ENCODE results near the gene ECSIT. TPM values are rescaled to one million over a fixed set of nuclear protein-coding genes. Genes with fewer than 3 reads are reported as not detected.

The ECSIT gene
- total and polyA plus RNA-seq, 2 donors (not counting 1 experiment from before 2014, with no cell fraction given), result 45.6 to 63.1 TPM

DNA sequence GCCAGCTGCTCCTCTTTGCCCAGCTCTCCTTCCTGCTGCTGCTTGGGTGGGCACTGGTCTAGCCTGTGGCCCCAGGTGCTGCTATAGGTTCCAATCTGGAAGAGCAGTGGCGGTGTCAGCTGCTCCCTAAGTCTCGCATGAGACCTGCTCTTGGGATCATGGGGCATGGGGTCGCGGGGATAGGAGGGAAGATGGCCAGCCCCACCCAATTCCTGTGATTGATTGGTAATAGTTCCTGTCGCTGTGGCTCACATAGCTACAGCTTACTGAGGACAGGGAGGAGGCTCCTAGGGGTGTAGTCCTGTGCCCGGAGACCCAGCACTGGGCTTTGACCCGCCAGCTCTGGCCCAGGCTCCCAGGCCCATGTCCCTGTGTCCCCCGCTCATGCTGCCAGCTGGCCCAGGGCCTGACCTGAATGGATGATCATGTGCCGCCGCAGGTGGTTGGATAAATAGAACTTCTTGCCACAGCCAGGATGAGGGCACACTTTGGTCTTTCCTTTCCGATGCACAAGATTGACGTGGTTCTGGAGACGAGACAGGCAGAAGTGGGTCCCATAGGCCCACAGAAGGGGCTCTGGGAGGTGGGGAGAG lies 43.6 kb downstream of the ECSIT start:
- H4K20me1 ChIP-seq (ENCODE audit: control insufficient read depth, insufficient read depth, low read length, poor library complexity, severe bottlenecking), result no peaks in the 10 kb centered on the region
- H3K4me3 ChIP-seq (ENCODE audit: control extremely low read depth in 1 of 5, extremely low read depth in 1 of 5, insufficient read depth in 1 of 5, low read depth in 2 of 5, low read length in 4 of 5), result no peak overlapping the region
- H3K36me3 ChIP-seq (replicated peaks in 1 of 2; ENCODE audit: control extremely low read depth in 1 of 2, control insufficient read depth in 1 of 2, extremely low read depth in 1 of 2, insufficient read depth in 2 of 2, low read length in 1 of 2), result peaks cover 0 to 2% of the 10 kb centered on the region in 2 experiments
- H3K27ac Mint-ChIP-seq, result no peak overlapping the region
- CTCF ChIA-PET, result interaction anchor here (0.6 to 1.5 kb wide), 5 partner anchors 100 to 359 kb away, joined by 3 to 4 read pairs (median 3); partner anchors contain the start of genes SWSAP1 and TSPAN16
- H3K4me1 ChIP-seq (ENCODE audit: control insufficient read depth in 2 of 2, insufficient read depth in 2 of 2, low read length in 2 of 2), result peaks cover 25% of the 10 kb centered on the region in 2 donors
- H3K27me3 Mint-ChIP-seq, result peaks cover 20% of the 10 kb centered on the region
- WGBS (ENCODE audit: insufficient coverage), result 96% methylated on average over 13 of the region's 13 CpGs
- H3K4me2 ChIP-seq (replicated peaks; ENCODE audit: low read depth, low read length, poor library complexity, severe bottlenecking), result no peak overlapping the region
- H3K9me3 Mint-ChIP-seq (ENCODE audit: insufficient read depth), result no peaks in the 10 kb centered on the region
- no peak overlapping the region for H3K27ac ChIP-seq (ENCODE audit: low read length in 2 of 2)
- no peak overlapping the region for H3K4me3 Mint-ChIP-seq
- DNase-seq (no peak), ATAC-seq (ENCODE audit: low read depth) (no peak)
- no peak overlapping the region for H2AFZ ChIP-seq (ENCODE audit: insufficient read depth, low read depth, low read length, poor library complexity, severe bottlenecking)
- peaks cover 19% of the 10 kb centered on the region for H3K4me1 Mint-ChIP-seq
- intact Hi-C loops (cut with micrococcal nuclease), result no loop called here
- peaks cover 0 to 21% (median 0%) of the 10 kb centered on the region in 3 donors for H3K9me3 ChIP-seq (ENCODE audit: control extremely low read depth in 1 of 3, control insufficient read depth in 2 of 3, insufficient read depth in 1 of 3, low read length in 2 of 3)
- H3K9ac ChIP-seq (ENCODE audit: low read length), result no peak overlapping the region
- no peak for TF ChIP-seq EZH2 (IDR thresholded peaks at IDR 0.05; ENCODE audit: borderline replicate concordance, insufficient read depth, low read depth, low read length, poor library complexity, severe bottlenecking)
- TF ChIP-seq, protein P1, sequence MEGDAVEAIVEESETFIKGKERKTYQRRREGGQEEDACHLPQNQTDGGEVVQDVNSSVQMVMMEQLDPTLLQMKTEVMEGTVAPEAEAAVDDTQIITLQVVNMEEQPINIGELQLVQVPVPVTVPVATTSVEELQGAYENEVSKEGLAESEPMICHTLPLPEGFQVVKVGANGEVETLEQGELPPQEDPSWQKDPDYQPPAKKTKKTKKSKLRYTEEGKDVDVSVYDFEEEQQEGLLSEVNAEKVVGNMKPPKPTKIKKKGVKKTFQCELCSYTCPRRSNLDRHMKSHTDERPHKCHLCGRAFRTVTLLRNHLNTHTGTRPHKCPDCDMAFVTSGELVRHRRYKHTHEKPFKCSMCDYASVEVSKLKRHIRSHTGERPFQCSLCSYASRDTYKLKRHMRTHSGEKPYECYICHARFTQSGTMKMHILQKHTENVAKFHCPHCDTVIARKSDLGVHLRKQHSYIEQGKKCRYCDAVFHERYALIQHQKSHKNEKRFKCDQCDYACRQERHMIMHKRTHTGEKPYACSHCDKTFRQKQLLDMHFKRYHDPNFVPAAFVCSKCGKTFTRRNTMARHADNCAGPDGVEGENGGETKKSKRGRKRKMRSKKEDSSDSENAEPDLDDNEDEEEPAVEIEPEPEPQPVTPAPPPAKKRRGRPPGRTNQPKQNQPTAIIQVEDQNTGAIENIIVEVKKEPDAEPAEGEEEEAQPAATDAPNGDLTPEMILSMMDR (IDR thresholded peaks at IDR 0.05), result no peak
- POLR2A ChIA-PET, result no interaction called here
- peaks cover 0 to 24% (median 16%) of the 10 kb centered on the region in 4 experiments for H3K27me3 ChIP-seq (replicated peaks in 1 of 4; ENCODE audit: control extremely low read depth in 1 of 4, control insufficient read depth in 3 of 4, insufficient read depth in 4 of 4, low read length in 3 of 4)
- H3K79me2 ChIP-seq (ENCODE audit: control insufficient read depth, insufficient read depth, low read length), result no peaks in the 10 kb centered on the region

Data from B cell (primary cell).